Uterus (tissue), 4 donors: ENCODE measurements around the gene CEP131. TPM values are rescaled to one million over a fixed set of nuclear protein-coding genes. Genes with fewer than 3 reads are reported as not detected.

Source experiments
- DNase-seq, 2 donors: peaks; one replicate each; pipeline ENCODE4 v3.0.0-alpha.2; 2019 to 2020
- H3K27ac ChIP-seq, 2 donors: fragments of 200-600 bp; sonication (generic); 1 replicate in 1 of 2; 2 replicates in 1 of 2; pipeline ENCODE4 v1.5.1; 2016 to 2018
- H3K27me3 ChIP-seq, 2 donors: fragments of 200-600 bp; sonication (generic); one replicate each; pipeline ENCODE4 v1.5.1; 2018 to 2019; ENCODE audit warnings: control low read depth in 1 of 2
- H3K36me3 ChIP-seq, 2 donors: fragments of 200-600 bp; sonication (generic); one replicate each; pipeline ENCODE4 v1.5.1; 2019; ENCODE audit warnings: control low read depth in 1 of 2
- H3K4me1 ChIP-seq, 2 donors: fragments of 200-600 bp; sonication (generic); one replicate each; pipeline ENCODE4 v1.5.1; 2018 to 2019; ENCODE audit warnings: control low read depth in 1 of 2
- H3K4me3 ChIP-seq, 2 donors: fragments of 200-600 bp; sonication (generic); 1 replicate in 1 of 2; 2 replicates in 1 of 2; pipeline ENCODE4 v1.5.1; 2018 to 2019; ENCODE audit warnings: mild to moderate bottlenecking in 1 of 2
- H3K9me3 ChIP-seq, 2 donors: fragments of 200-600 bp; sonication (generic); one replicate each; pipeline ENCODE4 v1.5.1; 2019; ENCODE audit warnings: control low read depth in 1 of 2
- CTCF ChIP-seq, 4 experiments: fragments of 200-600 bp in 2 of 4; fragments of 450-650 bp in 2 of 4; sonication (generic) in 2 of 4; IDR thresholded peaks; one replicate each; pipeline ENCODE4 v1.5.1; 2016 to 2019; ENCODE audit warnings: antibody characterized with exemption in 4 of 4, mild to moderate bottlenecking in 2 of 4, moderate library complexity in 1 of 4
- POLR2A ChIP-seq, 2 donors: fragments of 450-650 bp; IDR thresholded peaks; one replicate each; pipeline ENCODE4 v1.6.1; 2016; ENCODE audit warnings: antibody characterized with exemption in 2 of 2, mild to moderate bottlenecking in 1 of 2, moderate library complexity in 1 of 2
- intact Hi-C: fragments of 100-400 bp; cut with DNase I; formaldehyde crosslinking; loops from one replicate; pipeline ENCODE4 v1.15.1; 2023; ENCODE audit warnings: low total_unique reads
- total RNA-seq, 4 donors: library from RNA; depleted of rRNA in 3 of 4; stranded (reverse); fragments of >200 nt in 3 of 4; gene quantifications; one replicate each; pipeline versions ENCODE4 v1.1.0 to v1.2.4, GENCODE V29; 2014 to 2023
- donor health status: DM: yes; HTN: yes; CAD: no.

The CEP131 gene
- total RNA-seq, 4 donors from 2014 or later: 2.9 to 13.3 (median 10.0) TPM

GRCh38 chr17:81248649-81249048 is 25.9 kb upstream of the CEP131 start:
- H3K4me1 ChIP-seq: no peaks in the 10 kb centered on the region
- no peak for TF ChIP-seq POLR2A (IDR thresholded peaks at IDR 0.05)
- TF ChIP-seq CTCF (IDR thresholded peaks at IDR 0.05): no peak
- H3K4me3 ChIP-seq: no peak overlapping the region
- H3K9me3 ChIP-seq: no peaks in the 10 kb centered on the region
- no peaks in the 10 kb centered on the region for H3K27me3 ChIP-seq
- H3K27ac ChIP-seq: no peak overlapping the region
- H3K36me3 ChIP-seq: no peaks in the 10 kb centered on the region
- intact Hi-C loops: no loop called here
- no peak for DNase-seq

- no peaks in the 10 kb centered on the region for H3K36me3 ChIP-seq
- intact Hi-C loops: no loop called here
- TF ChIP-seq CTCF (IDR thresholded peaks at IDR 0.05) (no peak), POLR2A (IDR thresholded peaks at IDR 0.05) (no peak)
- no peak overlapping the region for H3K27ac ChIP-seq
- no peaks in the 10 kb centered on the region for H3K27me3 ChIP-seq
- no peaks in the 10 kb centered on the region for H3K4me1 ChIP-seq
- no peaks in the 10 kb centered on the region for H3K9me3 ChIP-seq
- no peak for DNase-seq
- no peak overlapping the region for H3K4me3 ChIP-seq
Observed at GRCh38 chr17:81247339-81247990, 24.7 kb upstream of the CEP131 start.

GRCh38 chr17:81246679-81247338 is 24.0 kb upstream of the CEP131 start:
- H3K36me3 ChIP-seq: no peaks in the 10 kb centered on the region
- no peaks in the 10 kb centered on the region for H3K27me3 ChIP-seq
- no peak for DNase-seq
- no peaks in the 10 kb centered on the region for H3K9me3 ChIP-seq
- TF ChIP-seq POLR2A (IDR thresholded peaks at IDR 0.05): no peak
- TF ChIP-seq CTCF (IDR thresholded peaks at IDR 0.05): no peak
- H3K4me1 ChIP-seq: no peaks in the 10 kb centered on the region
- intact Hi-C loops: no loop called here
- no peak overlapping the region for H3K27ac ChIP-seq
- H3K4me3 ChIP-seq: no peak overlapping the region

- no peaks in the 10 kb centered on the region for H3K36me3 ChIP-seq
- H3K27me3 ChIP-seq: no peaks in the 10 kb centered on the region
- H3K27ac ChIP-seq: no peak overlapping the region
Observed at GRCh38 chr17:81246343-81246670, 23.5 kb upstream of the CEP131 start.

More at GRCh38 chr17:81246343-81246670, 23.5 kb upstream of the CEP131 start:
- intact Hi-C loops: no loop called here
- Histone ChIP-seq H3K9me3 (no peaks in the 10 kb centered on the region), H3K4me1 (no peaks in the 10 kb centered on the region), H3K4me3 (no peak overlapping the region)
- TF ChIP-seq POLR2A (IDR thresholded peaks at IDR 0.05) (no peak), CTCF (IDR thresholded peaks at IDR 0.05) (no peak)
- no peak for DNase-seq
